Measurements from ENCODE around the gene QSER1.

DNA sequence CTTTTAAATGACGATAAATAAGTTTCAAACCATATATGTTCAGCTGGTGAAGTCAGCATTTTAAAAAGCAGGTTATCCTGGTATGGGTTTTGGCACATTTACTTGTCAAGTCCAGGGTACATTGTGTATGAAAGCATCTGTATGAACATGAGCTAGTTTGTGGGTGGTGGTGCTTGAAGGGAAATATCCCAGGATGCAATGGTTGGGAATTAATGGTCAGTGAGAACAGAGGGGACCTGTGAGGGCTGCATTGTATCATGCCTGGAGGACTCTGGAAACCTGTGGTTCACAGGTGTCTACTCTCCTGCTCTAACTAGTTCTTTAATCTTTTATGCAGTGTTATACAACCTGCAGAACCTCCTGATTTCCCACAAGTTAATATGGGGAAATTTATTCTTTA, 128.9 kb downstream of the QSER1 start:
- TF ChIP-seq, protein P1, sequence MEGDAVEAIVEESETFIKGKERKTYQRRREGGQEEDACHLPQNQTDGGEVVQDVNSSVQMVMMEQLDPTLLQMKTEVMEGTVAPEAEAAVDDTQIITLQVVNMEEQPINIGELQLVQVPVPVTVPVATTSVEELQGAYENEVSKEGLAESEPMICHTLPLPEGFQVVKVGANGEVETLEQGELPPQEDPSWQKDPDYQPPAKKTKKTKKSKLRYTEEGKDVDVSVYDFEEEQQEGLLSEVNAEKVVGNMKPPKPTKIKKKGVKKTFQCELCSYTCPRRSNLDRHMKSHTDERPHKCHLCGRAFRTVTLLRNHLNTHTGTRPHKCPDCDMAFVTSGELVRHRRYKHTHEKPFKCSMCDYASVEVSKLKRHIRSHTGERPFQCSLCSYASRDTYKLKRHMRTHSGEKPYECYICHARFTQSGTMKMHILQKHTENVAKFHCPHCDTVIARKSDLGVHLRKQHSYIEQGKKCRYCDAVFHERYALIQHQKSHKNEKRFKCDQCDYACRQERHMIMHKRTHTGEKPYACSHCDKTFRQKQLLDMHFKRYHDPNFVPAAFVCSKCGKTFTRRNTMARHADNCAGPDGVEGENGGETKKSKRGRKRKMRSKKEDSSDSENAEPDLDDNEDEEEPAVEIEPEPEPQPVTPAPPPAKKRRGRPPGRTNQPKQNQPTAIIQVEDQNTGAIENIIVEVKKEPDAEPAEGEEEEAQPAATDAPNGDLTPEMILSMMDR (IDR thresholded peaks at IDR 0.05; ENCODE audit: insufficient read depth, low read length, poor library complexity, severe bottlenecking), result no peak
- TF ChIP-seq EZH2phosphoT487 (conservative IDR thresholded peaks at IDR 0.05; ENCODE audit: low read length), result no peak

Measured in SU-DHL-6 (cell line).